ENCODE measurements around the gene PTGFRN.

DNA sequence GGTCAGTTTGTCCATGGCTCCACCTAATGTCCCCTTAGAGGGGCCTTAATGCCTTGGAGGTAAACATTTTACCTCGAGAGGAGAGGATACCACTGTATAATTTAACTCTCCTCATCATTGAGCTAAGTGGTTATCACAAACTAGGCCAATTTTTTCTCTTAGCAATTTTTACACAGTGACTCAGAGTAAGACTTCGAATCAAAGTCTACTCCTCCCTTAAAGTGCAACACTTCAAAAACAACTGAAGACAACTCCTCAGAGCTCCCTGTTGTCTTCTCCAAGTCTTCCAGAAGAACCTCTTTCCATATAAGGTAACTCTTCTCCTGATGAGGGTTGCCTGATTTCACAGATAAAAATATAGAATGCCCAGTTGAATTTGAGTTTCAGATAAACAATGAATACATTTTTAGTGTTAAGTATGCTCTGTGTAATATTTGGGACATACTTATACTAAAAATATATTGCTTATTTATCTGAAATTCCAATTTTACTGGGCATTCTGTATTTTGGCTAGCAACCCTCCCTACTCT lies 4.9 kb upstream of the PTGFRN start:
- TF ChIP-seq CTCF (conservative IDR thresholded peaks at IDR 0.05 in 1 of 2, IDR thresholded peaks at IDR 0.05 in 1 of 2; ENCODE audit: extremely low read depth in 1 of 2, insufficient read depth in 1 of 2, low read depth in 1 of 2, low read length in 2 of 2): no peak
- TF ChIP-seq EZH2 (IDR thresholded peaks at IDR 0.05; ENCODE audit: borderline replicate concordance, low read length): no peak
